K562 (cell line): ENCODE measurements around the gene PALS1. TPM values are rescaled to one million over a fixed set of nuclear protein-coding genes. Genes with fewer than 3 reads are reported as not detected.

Experiments used
- HDAC3 ChIP-seq: fragments of 450-650 bp; IDR thresholded peaks from 2 replicates; pipeline ENCODE4 v1.6.1; 2018; ENCODE audit warnings: borderline replicate concordance, mild to moderate bottlenecking, moderate library complexity; ENCODE audit not compliant: partially characterized antibody
- KAT2B ChIP-seq: IDR thresholded peaks from one replicate; pipeline ENCODE4 v1.6.1; 2012; ENCODE audit warnings: low read depth, mild to moderate bottlenecking, control low read depth, inconsistent platforms, low read length, moderate library complexity
- KAT8 ChIP-seq: fragments of 450-650 bp; IDR thresholded peaks from 2 replicates; pipeline ENCODE4 v1.6.1; 2016; ENCODE audit warnings: low read depth, mild to moderate bottlenecking
- NCOA2 ChIP-seq, 2 experiments: fragments of 450-650 bp; IDR thresholded peaks; 2 replicates each; pipeline ENCODE4 v1.6.1; 2018; ENCODE audit warnings: mild to moderate bottlenecking in 2 of 2, moderate library complexity in 1 of 2; ENCODE audit not compliant: partially characterized antibody in 2 of 2
- NFYB ChIP-seq: IDR thresholded peaks from 2 replicates; pipeline ENCODE4 v1.6.1; 2011; ENCODE audit warnings: mild to moderate bottlenecking, moderate library complexity; ENCODE audit not compliant: insufficient read length; ENCODE audit errors: extremely low read depth
- POLR2A ChIP-seq: fragments of 450-650 bp; conservative IDR thresholded peaks from 2 replicates; pipeline ENCODE4 v1.6.1; 2016
- POLR3G ChIP-seq: IDR thresholded peaks from 2 replicates; pipeline ENCODE4 v1.6.1; 2011; ENCODE audit not compliant: insufficient read length, insufficient replicate concordance; ENCODE audit errors: extremely low read depth
- RFX7 ChIP-seq: fragments of 250-450 bp; sonication (Bioruptor Pico); IDR thresholded peaks from 2 replicates; pipeline ENCODE4 v1.5.1; 2021; ENCODE audit warnings: mild to moderate bottlenecking
- SIN3B ChIP-seq: fragments of 450-650 bp; IDR thresholded peaks from 2 replicates; pipeline ENCODE4 v1.6.1; 2017; ENCODE audit warnings: low read depth, mild to moderate bottlenecking, moderate library complexity
- SMC3 ChIP-seq: conservative IDR thresholded peaks from 2 replicates; pipeline ENCODE4 v1.6.1; 2011; ENCODE audit warnings: low read depth, low read length, improper control_type of control experiment; ENCODE audit not compliant: insufficient read depth
- SP1 ChIP-seq: sonication (generic); formaldehyde crosslinking; IDR thresholded peaks from 2 replicates; pipeline ENCODE4 v1.8.1; 2022; ENCODE audit warnings: mild to moderate bottlenecking, missing genetic modification reagents
- ZNF3 ChIP-seq: fragments of 250-450 bp; sonication (Bioruptor Pico); IDR thresholded peaks from 2 replicates; pipeline ENCODE4 v1.5.0; 2021; ENCODE audit warnings: mild to moderate bottlenecking, moderate library complexity
- ZNF384 ChIP-seq: IDR thresholded peaks from 2 replicates; pipeline ENCODE4 v1.6.1; 2012; ENCODE audit warnings: low read depth, low read length, improper control_type of control experiment
- polyA plus RNA-seq, 8 experiments: library from polyadenylated mRNA; depleted of rRNA in 4 of 8; stranded (reverse) in 5 of 8; unstranded in 3 of 8; fragments of >200 nt; fragmentation: Nextera tagmentation in 2 of 8; fragmentation: Illumina TruSeq in 1 of 8; extraction: Ambion mirVana in 2 of 8; extraction: Trizol in 1 of 8; gene quantifications; 2 replicates each; pipeline versions ENCODE4 v1.2.1 to v1.2.3, GENCODE V29; 2011 to 2014; ENCODE audit warnings: inconsistent platforms in 1 of 8, missing spikeins in 1 of 8
- total RNA-seq, 7 experiments: library from RNA; depleted of rRNA in 6 of 7; stranded (reverse); fragments of >200 nt in 6 of 7; fragmentation: Illumina TruSeq in 2 of 7; extraction: Trizol in 2 of 7; gene quantifications; 2 replicates each; pipeline versions ENCODE4 v1.2.1 to v1.2.3, GENCODE V29; 2011 to 2021; ENCODE audit warnings: low replicate concordance in 1 of 7
- TF ChIP-seq, protein P1 (sequence below): fragments of 200-800 bp; sonication (Bioruptor generic); IDR thresholded peaks from 2 replicates; pipeline ENCODE4 v1.6.1; 2017; ENCODE audit warnings: missing genetic modification characterization, missing compliant biosample characterization
- TF ChIP-seq, protein P2 (sequence below): fragments of 250-450 bp; sonication (Bioruptor Pico); IDR thresholded peaks from 2 replicates; pipeline ENCODE4 v1.9.0; 2021; ENCODE audit warnings: mild to moderate bottlenecking
- TF ChIP-seq, protein P3 (sequence below): fragments of 450-650 bp; formaldehyde crosslinking; IDR thresholded peaks from 2 replicates; pipeline ENCODE4 v1.4.0; 2020; ENCODE audit warnings: mild to moderate bottlenecking
- TF ChIP-seq, protein P4 (sequence below), 3 experiments: fragments of 200-800 bp in 1 of 3; fragments of 250-450 bp in 1 of 3; fragments of 450-650 bp in 1 of 3; sonication (Bioruptor Pico) in 1 of 3; sonication (Bioruptor generic) in 1 of 3; formaldehyde crosslinking in 1 of 3; IDR thresholded peaks; 2 replicates each; pipeline versions ENCODE4 v1.6.1 to v1.8.0; 2016 to 2022; ENCODE audit warnings: mild to moderate bottlenecking in 2 of 3, missing genetic modification characterization in 2 of 3, missing compliant biosample characterization in 1 of 3, moderate library complexity in 1 of 3
- TF ChIP-seq, protein P5 (sequence below): fragments of 450-650 bp; formaldehyde crosslinking; conservative IDR thresholded peaks from 2 replicates; pipeline ENCODE4 v1.4.0; 2022; ENCODE audit warnings: mild to moderate bottlenecking, missing genetic modification characterization
- TF ChIP-seq, protein P6 (sequence below): fragments of 200-800 bp; sonication (Bioruptor generic); IDR thresholded peaks from 2 replicates; pipeline ENCODE4 v1.6.1; 2017; ENCODE audit warnings: missing genetic modification characterization, missing compliant biosample characterization

Gene PALS1
- total and polyA plus RNA-seq, 9 of the 15 experiments (the other 6 are each of a cell fraction or from before 2014, with no cell fraction given), result 4.1 to 9.9 (median 7.2) TPM

DNA sequence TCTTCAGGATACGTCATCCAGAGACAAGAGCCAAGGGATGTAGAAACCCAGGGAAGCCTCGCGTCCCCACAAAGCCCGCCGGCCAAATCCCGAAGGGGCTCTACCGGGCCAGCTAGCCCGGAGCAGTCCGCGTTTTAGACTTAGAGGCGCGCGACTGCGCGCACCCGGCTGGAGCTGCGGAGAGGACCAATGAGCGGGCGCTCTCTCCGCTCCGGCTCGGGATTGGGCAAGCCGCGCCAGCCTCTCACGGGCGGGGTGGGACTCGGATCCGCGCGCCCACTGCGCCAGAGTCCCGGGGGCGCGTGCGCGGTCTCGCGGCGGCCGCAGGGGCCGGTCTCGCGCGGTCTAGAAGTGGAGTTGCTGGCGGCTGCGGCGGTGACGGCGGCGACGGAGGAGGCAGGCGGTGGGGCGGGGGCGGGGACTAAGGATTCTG is 241 bp upstream of the PALS1 start (continued):
- TF ChIP-seq, protein P1, sequence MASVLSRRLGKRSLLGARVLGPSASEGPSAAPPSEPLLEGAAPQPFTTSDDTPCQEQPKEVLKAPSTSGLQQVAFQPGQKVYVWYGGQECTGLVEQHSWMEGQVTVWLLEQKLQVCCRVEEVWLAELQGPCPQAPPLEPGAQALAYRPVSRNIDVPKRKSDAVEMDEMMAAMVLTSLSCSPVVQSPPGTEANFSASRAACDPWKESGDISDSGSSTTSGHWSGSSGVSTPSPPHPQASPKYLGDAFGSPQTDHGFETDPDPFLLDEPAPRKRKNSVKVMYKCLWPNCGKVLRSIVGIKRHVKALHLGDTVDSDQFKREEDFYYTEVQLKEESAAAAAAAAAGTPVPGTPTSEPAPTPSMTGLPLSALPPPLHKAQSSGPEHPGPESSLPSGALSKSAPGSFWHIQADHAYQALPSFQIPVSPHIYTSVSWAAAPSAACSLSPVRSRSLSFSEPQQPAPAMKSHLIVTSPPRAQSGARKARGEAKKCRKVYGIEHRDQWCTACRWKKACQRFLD, result peak; percentile 49; the same call in 1 of the 2 replicates
- no peak for TF ChIP-seq SIN3B
- TF ChIP-seq POLR3G, result no peak
- TF ChIP-seq, protein P2, sequence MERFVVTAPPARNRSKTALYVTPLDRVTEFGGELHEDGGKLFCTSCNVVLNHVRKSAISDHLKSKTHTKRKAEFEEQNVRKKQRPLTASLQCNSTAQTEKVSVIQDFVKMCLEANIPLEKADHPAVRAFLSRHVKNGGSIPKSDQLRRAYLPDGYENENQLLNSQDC, result no peak
- peak; percentile 61 for TF ChIP-seq NFYB
- no peak; the same call in 1 of the 2 replicates for TF ChIP-seq POLR2A
- TF ChIP-seq SP1 (CRISPR knock-in tag), result no peak
- TF ChIP-seq ZNF3 (CRISPR knock-in tag), result no peak
- TF ChIP-seq NCOA2 (IDR thresholded peaks at IDR 0.05; ENCODE audit: partially characterized antibody in 2 of 2), result no peak
- no peak for TF ChIP-seq KAT2B
- no peak for TF ChIP-seq HDAC3
- TF ChIP-seq, protein P3, sequence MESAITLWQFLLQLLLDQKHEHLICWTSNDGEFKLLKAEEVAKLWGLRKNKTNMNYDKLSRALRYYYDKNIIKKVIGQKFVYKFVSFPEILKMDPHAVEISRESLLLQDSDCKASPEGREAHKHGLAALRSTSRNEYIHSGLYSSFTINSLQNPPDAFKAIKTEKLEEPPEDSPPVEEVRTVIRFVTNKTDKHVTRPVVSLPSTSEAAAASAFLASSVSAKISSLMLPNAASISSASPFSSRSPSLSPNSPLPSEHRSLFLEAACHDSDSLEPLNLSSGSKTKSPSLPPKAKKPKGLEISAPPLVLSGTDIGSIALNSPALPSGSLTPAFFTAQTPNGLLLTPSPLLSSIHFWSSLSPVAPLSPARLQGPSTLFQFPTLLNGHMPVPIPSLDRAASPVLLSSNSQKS, result no peak
- TF ChIP-seq KAT8, result no peak
- no peak for TF ChIP-seq RFX7 (CRISPR knock-in tag)
- TF ChIP-seq ZNF384, result no peak
- TF ChIP-seq, protein P4, sequence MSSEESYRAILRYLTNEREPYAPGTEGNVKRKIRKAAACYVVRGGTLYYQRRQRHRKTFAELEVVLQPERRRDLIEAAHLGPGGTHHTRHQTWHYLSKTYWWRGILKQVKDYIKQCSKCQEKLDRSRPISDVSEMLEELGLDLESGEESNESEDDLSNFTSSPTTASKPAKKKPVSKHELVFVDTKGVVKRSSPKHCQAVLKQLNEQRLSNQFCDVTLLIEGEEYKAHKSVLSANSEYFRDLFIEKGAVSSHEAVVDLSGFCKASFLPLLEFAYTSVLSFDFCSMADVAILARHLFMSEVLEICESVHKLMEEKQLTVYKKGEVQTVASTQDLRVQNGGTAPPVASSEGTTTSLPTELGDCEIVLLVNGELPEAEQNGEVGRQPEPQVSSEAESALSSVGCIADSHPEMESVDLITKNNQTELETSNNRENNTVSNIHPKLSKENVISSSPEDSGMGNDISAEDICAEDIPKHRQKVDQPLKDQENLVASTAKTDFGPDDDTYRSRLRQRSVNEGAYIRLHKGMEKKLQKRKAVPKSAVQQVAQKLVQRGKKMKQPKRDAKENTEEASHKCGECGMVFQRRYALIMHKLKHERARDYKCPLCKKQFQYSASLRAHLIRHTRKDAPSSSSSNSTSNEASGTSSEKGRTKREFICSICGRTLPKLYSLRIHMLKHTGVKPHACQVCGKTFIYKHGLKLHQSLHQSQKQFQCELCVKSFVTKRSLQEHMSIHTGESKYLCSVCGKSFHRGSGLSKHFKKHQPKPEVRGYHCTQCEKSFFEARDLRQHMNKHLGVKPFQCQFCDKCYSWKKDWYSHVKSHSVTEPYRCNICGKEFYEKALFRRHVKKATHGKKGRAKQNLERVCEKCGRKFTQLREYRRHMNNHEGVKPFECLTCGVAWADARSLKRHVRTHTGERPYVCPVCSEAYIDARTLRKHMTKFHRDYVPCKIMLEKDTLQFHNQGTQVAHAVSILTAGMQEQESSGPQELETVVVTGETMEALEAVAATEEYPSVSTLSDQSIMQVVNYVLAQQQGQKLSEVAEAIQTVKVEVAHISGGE (CRISPR knock-in tag; IDR thresholded peaks at IDR 0.05), result peak in 1 of 3 experiments; percentile 49; a peak in 1 of 6 replicates
- no peak for TF ChIP-seq SMC3
- TF ChIP-seq, protein P5, sequence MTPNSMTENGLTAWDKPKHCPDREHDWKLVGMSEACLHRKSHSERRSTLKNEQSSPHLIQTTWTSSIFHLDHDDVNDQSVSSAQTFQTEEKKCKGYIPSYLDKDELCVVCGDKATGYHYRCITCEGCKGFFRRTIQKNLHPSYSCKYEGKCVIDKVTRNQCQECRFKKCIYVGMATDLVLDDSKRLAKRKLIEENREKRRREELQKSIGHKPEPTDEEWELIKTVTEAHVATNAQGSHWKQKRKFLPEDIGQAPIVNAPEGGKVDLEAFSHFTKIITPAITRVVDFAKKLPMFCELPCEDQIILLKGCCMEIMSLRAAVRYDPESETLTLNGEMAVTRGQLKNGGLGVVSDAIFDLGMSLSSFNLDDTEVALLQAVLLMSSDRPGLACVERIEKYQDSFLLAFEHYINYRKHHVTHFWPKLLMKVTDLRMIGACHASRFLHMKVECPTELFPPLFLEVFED (CRISPR knock-in tag), result no peak
- TF ChIP-seq, protein P6, sequence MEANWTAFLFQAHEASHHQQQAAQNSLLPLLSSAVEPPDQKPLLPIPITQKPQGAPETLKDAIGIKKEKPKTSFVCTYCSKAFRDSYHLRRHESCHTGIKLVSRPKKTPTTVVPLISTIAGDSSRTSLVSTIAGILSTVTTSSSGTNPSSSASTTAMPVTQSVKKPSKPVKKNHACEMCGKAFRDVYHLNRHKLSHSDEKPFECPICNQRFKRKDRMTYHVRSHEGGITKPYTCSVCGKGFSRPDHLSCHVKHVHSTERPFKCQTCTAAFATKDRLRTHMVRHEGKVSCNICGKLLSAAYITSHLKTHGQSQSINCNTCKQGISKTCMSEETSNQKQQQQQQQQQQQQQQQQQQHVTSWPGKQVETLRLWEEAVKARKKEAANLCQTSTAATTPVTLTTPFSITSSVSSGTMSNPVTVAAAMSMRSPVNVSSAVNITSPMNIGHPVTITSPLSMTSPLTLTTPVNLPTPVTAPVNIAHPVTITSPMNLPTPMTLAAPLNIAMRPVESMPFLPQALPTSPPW (CRISPR knock-in tag), result peak; percentile 71; the same call in 1 of the 2 replicates
